K562 (cell line): Measurements from ENCODE around the gene SMARCB1. TPM values are rescaled to one million over a fixed set of nuclear protein-coding genes. Genes with fewer than 3 reads are reported as not detected.

Source experiments
- ATAC-seq: fragments of 200-7000 bp; cut with Tn5 transposase; 3 replicates; pipeline ENCODE4 v1.9.1; 2020; ENCODE audit warnings: moderate library complexity
- BruUV-seq: library from RNA; stranded (reverse); fragments of 400-500 nt; replicated peaks from 2 replicates; lab custom pipeline; 2021; lab: Mats Ljungman, UMichigan
- CTCF ChIA-PET: fragments of 300-600 bp; formaldehyde crosslinking; extraction: SDS; loops from one replicate; lab custom pipeline; 2021; ENCODE audit warnings: low intra/inter-chr PET ratio; lab: Yijun Ruan, JAX
- POLR2A ChIA-PET: fragments of 300-600, 350-650 bp; sonication (Branson Sonifier 250); formaldehyde crosslinking; extraction: SDS; loops from one replicate; lab custom pipeline; 2021; ENCODE audit warnings: antibody characterized with exemption, inconsistent platforms; lab: Yijun Ruan, JAX
- DNase-seq, 4 experiments: peaks; one replicate each; pipeline versions ENCODE4 v3.0.0 to v3.0.0-alpha.2; 2011 to 2018; ENCODE audit warnings: low spot score in 3 of 4, mixed read lengths in 3 of 4; ENCODE audit errors: extremely low read depth in 1 of 4
- FAIRE-seq: peaks from 2 replicates; lab custom pipeline; 2011; peaks lifted over from hg19 to GRCh38; lab: Jason Lieb, UNC
- H2AFZ ChIP-seq: 2 replicates; pipeline ENCODE4 v1.6.0; 2011; ENCODE audit warnings: low read depth, low read length, control low read depth, inconsistent platforms
- H3K27ac ChIP-seq: fragments of 200-600 bp; 3 replicates; pipeline ENCODE4 v1.8.0; 2011; ENCODE audit warnings: low read depth, mild to moderate bottlenecking, control low read depth, inconsistent platforms, low read length, moderate library complexity, mixed read lengths; ENCODE audit errors: extremely low read depth
- H3K27me3 ChIP-seq, 2 experiments: fragments of 300-600 bp in 1 of 2; 2 replicates in 1 of 2; 3 replicates in 1 of 2; pipeline versions ENCODE4 v1.6.0 to v1.8.0; 2011; ENCODE audit warnings: inconsistent platforms in 2 of 2, low read length in 2 of 2, mild to moderate bottlenecking in 1 of 2, mixed read lengths in 1 of 2, moderate library complexity in 1 of 2; ENCODE audit not compliant: control insufficient read depth in 2 of 2, insufficient read depth in 2 of 2
- H3K36me3 ChIP-seq: fragments of 300-600 bp; 3 replicates; pipeline ENCODE4 v1.8.0; 2011; ENCODE audit warnings: mild to moderate bottlenecking, low read length, inconsistent platforms; ENCODE audit not compliant: control insufficient read depth, insufficient read depth
- H3K4me1 ChIP-seq, 2 experiments: fragments of 200-600 bp in 1 of 2; replicated peaks in 1 of 2; 2 replicates in 1 of 2; 3 replicates in 1 of 2; pipeline versions ENCODE4 v1.5.1 to v1.8.0; 2011; ENCODE audit warnings: inconsistent platforms in 2 of 2, low read length in 2 of 2, mild to moderate bottlenecking in 1 of 2, mixed read lengths in 1 of 2, moderate library complexity in 1 of 2; ENCODE audit not compliant: control insufficient read depth in 2 of 2, insufficient read depth in 2 of 2
- H3K4me2 ChIP-seq: 2 replicates; pipeline ENCODE4 v1.6.1; 2011; ENCODE audit warnings: low read length, control low read depth, inconsistent platforms, mixed read lengths; ENCODE audit not compliant: insufficient read depth
- H3K4me3 ChIP-seq: fragments of 200-600 bp; sonication (generic), shearing (Covaris generic); 2 replicates; pipeline ENCODE4 v1.5.1; 2016; ENCODE audit warnings: control low read depth, inconsistent platforms
- H3K79me2 ChIP-seq: fragments of 200-600 bp; 3 replicates; pipeline ENCODE4 v1.8.0; 2011; ENCODE audit warnings: low read length, inconsistent platforms; ENCODE audit not compliant: control insufficient read depth, insufficient read depth
- H3K9ac ChIP-seq, 2 experiments: 2 replicates each; pipeline versions ENCODE4 v1.6.0 to v1.6.1; 2011; ENCODE audit warnings: low read depth in 2 of 2, low read length in 2 of 2, control low read depth in 1 of 2, inconsistent platforms in 1 of 2, mild to moderate bottlenecking in 1 of 2, mixed read lengths in 1 of 2; ENCODE audit not compliant: insufficient read depth in 1 of 2
- H3K9me1 ChIP-seq: one replicate; pipeline ENCODE4 v1.6.0; 2011; ENCODE audit warnings: inconsistent platforms, mild to moderate bottlenecking, low read length, moderate library complexity; ENCODE audit not compliant: control insufficient read depth, insufficient read depth
- H3K9me3 ChIP-seq: replicated peaks from 2 replicates; pipeline ENCODE4 v1.5.1; 2011; ENCODE audit warnings: low read depth, low read length, inconsistent platforms; ENCODE audit not compliant: control insufficient read depth, insufficient read depth
- H4K20me1 ChIP-seq: replicated peaks from 2 replicates; pipeline ENCODE4 v1.6.1; 2011; ENCODE audit warnings: low read length, inconsistent platforms, mixed read lengths; ENCODE audit not compliant: control insufficient read depth, insufficient read depth
- E2F8 ChIP-seq: fragments of 450-650 bp; IDR thresholded peaks from 2 replicates; pipeline ENCODE4 v1.7.1; 2018; ENCODE audit warnings: mild to moderate bottlenecking, low read depth; ENCODE audit not compliant: partially characterized antibody
- NR2C1 ChIP-seq, 2 experiments: fragments of 450-650 bp; IDR thresholded peaks; 2 replicates each; pipeline ENCODE4 v1.6.1; 2017; ENCODE audit warnings: mild to moderate bottlenecking in 2 of 2, antibody characterized with exemption in 1 of 2, inconsistent platforms in 1 of 2, missing compliant biosample characterization in 1 of 2, missing genetic modification characterization in 1 of 2
- SMAD2 ChIP-seq: fragments of 150-350 bp; IDR thresholded peaks from 2 replicates; pipeline ENCODE4 v1.6.1; 2014; ENCODE audit warnings: low read depth, mild to moderate bottlenecking, low read length
- TSHZ1 ChIP-seq: fragments of 250-450 bp; sonication (Bioruptor Pico); IDR thresholded peaks from 2 replicates; pipeline ENCODE4 v1.4.0; 2020; ENCODE audit warnings: mild to moderate bottlenecking, moderate library complexity
- WHSC1 ChIP-seq: IDR thresholded peaks from one replicate; pipeline ENCODE4 v1.6.1; 2012; ENCODE audit warnings: low read length, control low read depth, inconsistent platforms
- ZNF175 ChIP-seq: fragments of 200-800 bp; sonication (Bioruptor generic); IDR thresholded peaks from 2 replicates; pipeline ENCODE4 v1.6.1; 2016; ENCODE audit warnings: low read depth, mild to moderate bottlenecking, missing genetic modification characterization, missing compliant biosample characterization
- ZNF274 ChIP-seq: IDR thresholded peaks from 2 replicates; pipeline ENCODE4 v1.6.1; 2011; ENCODE audit warnings: low read depth, mild to moderate bottlenecking, low read length, moderate library complexity, borderline replicate concordance
- ZNF507 ChIP-seq: conservative IDR thresholded peaks from 2 replicates; pipeline ENCODE4 v1.6.1; 2017; ENCODE audit warnings: missing genetic modification characterization, missing compliant biosample characterization
- ZNF609 ChIP-seq: sonication (generic); formaldehyde crosslinking; IDR thresholded peaks from 2 replicates; pipeline ENCODE4 v1.8.1; 2023; ENCODE audit warnings: missing genetic modification reagents, mild to moderate bottlenecking, borderline replicate concordance
- ZNF79 ChIP-seq: fragments of 250-450 bp; sonication (Bioruptor Pico); IDR thresholded peaks from 2 replicates; pipeline ENCODE4 v1.4.0; 2020; ENCODE audit warnings: low read depth, mild to moderate bottlenecking, moderate library complexity
- WGBS: fragments of 100-300 bp; shearing (Covaris generic); methylation state at CpG from one replicate; pipeline ENCODE4 v1.1.6; 2016; ENCODE audit warnings: low coverage, mixed read lengths; ENCODE audit not compliant: insufficient coverage; ENCODE audit errors: missing lambda C conversion rate; 5-methylcytosine and 5-hydroxymethylcytosine counted together
- in situ Hi-C: fragments of 300-500 bp; cut with MboI; formaldehyde crosslinking; loops from 4 replicates; pipeline ENCODE4 v1.15.0; 2018; ENCODE audit warnings: inconsistent platforms, mixed read lengths
- intact Hi-C: fragments of 100-400 bp; cut with micrococcal nuclease; formaldehyde crosslinking; loops from 2 replicates; pipeline ENCODE4 v1.14.2; 2022
- polyA plus RNA-seq, 8 experiments: library from polyadenylated mRNA; depleted of rRNA in 4 of 8; stranded (reverse) in 5 of 8; unstranded in 3 of 8; fragments of >200 nt; fragmentation: Nextera tagmentation in 2 of 8; fragmentation: Illumina TruSeq in 1 of 8; extraction: Ambion mirVana in 2 of 8; extraction: Trizol in 1 of 8; gene quantifications; 2 replicates each; pipeline versions ENCODE4 v1.2.1 to v1.2.3, GENCODE V29; 2011 to 2014; ENCODE audit warnings: inconsistent platforms in 1 of 8, missing spikeins in 1 of 8
- total RNA-seq, 7 experiments: library from RNA; depleted of rRNA in 6 of 7; stranded (reverse); fragments of >200 nt in 6 of 7; fragmentation: Illumina TruSeq in 2 of 7; extraction: Trizol in 2 of 7; gene quantifications; 2 replicates each; pipeline versions ENCODE4 v1.2.1 to v1.2.3, GENCODE V29; 2011 to 2021; ENCODE audit warnings: low replicate concordance in 1 of 7

SMARCB1 gene
- total and polyA plus RNA-seq, 9 of the 15 experiments (the other 6 are each of a cell fraction or from before 2014, with no cell fraction given) = 1.2 to 113 (median 65.4) TPM

- intact Hi-C loops (no loop called here), in situ Hi-C loops (no loop called here)
- DNase-seq (no peak), FAIRE-seq (no peak), ATAC-seq (no peak)
- Histone ChIP-seq H3K36me3 (no peaks in the 10 kb centered on the region), H3K27ac (no peak overlapping the region), H3K4me3 (no peak overlapping the region), H3K9ac (no peak overlapping the region), H3K4me2 (no peak overlapping the region), H2AFZ (no peak overlapping the region), H3K9me3 (no peaks in the 10 kb centered on the region), H4K20me1 (no peaks in the 10 kb centered on the region), H3K4me1 (peaks cover 4 to 21% of the 10 kb centered on the region in 2 experiments; a peak in 4 of 5 replicates), H3K27me3 (no peaks in the 10 kb centered on the region), H3K9me1 (no peaks in the 10 kb centered on the region), H3K79me2 (peaks cover 6% of the 10 kb centered on the region; the same call in 2 of the 3 replicates)
- WGBS = 29% methylated on average over 4 of the region's 6 CpGs
- ChIA-PET POLR2A (interaction anchor here (0.7 kb wide), 1 partner anchor 9 kb away, joined by 3 read pairs; no protein-coding TSS in a partner anchor), CTCF (no interaction called here)
- BruUV-seq = no TSS peak
- no peak for TF ChIP-seq ZNF274
- TF ChIP-seq E2F8 = no peak
- TF ChIP-seq SMAD2 = no peak
- no peak for TF ChIP-seq NR2C1 (IDR thresholded peaks at IDR 0.05)
- TF ChIP-seq NR2C1 (tag; IDR thresholded peaks at IDR 0.05) = no peak
- no peak for TF ChIP-seq WHSC1
- TF ChIP-seq ZNF507 (tag) = no peak
- TF ChIP-seq ZNF79 (CRISPR knock-in tag) = no peak
- TF ChIP-seq TSHZ1 (CRISPR knock-in tag) = no peak
- no peak for TF ChIP-seq ZNF609
- no peak for TF ChIP-seq ZNF175 (CRISPR knock-in tag)
Observed at GRCh38 chr22:23754980-23755636, 31.7 kb upstream of the SMARCB1 start.
